Measurements from ENCODE around the gene NFS1.

The NFS1 gene

GRCh38 chr20:35652641-35653429, 46.3 kb downstream of the NFS1 start:
- no peaks in the 10 kb centered on the region for H3K27me3 ChIP-seq (ENCODE audit: control insufficient read depth in 5 of 5, insufficient read depth in 4 of 5, low read length in 5 of 5)
- H3K36me3 ChIP-seq (ENCODE audit: control insufficient read depth in 5 of 5, insufficient read depth in 5 of 5, low read length in 5 of 5) = peaks cover 20 to 30% (median 28%) of the 10 kb centered on the region in 5 donors
- H3K4me1 ChIP-seq (ENCODE audit: control insufficient read depth in 5 of 5, insufficient read depth in 5 of 5, low read length in 5 of 5) = peaks cover 0 to 9% (median 4%) of the 10 kb centered on the region in 5 donors

GRCh38 chr20:35651958-35652357, 47.2 kb downstream of the NFS1 start:
- peaks cover 20 to 32% (median 28%) of the 10 kb centered on the region in 5 donors for H3K36me3 ChIP-seq (ENCODE audit: control insufficient read depth in 5 of 5, insufficient read depth in 5 of 5, low read length in 5 of 5)
- no peaks in the 10 kb centered on the region for H3K27me3 ChIP-seq (ENCODE audit: control insufficient read depth in 5 of 5, insufficient read depth in 4 of 5, low read length in 5 of 5)
- no peak overlapping the region for H3K4me3 ChIP-seq (ENCODE audit: low read depth in 1 of 5, low read length in 5 of 5)
- H3K4me1 ChIP-seq (ENCODE audit: control insufficient read depth in 5 of 5, insufficient read depth in 5 of 5, low read length in 5 of 5) = peaks cover 0 to 3% (median 2%) of the 10 kb centered on the region in 5 donors
- no peak overlapping the region for H3K27ac ChIP-seq (ENCODE audit: low read depth, low read length)
- H3K9ac ChIP-seq (ENCODE audit: low read length in 5 of 5) = no peak overlapping the region
- H3K9me3 ChIP-seq (ENCODE audit: control insufficient read depth in 5 of 5, low read length in 5 of 5) = no peaks in the 10 kb centered on the region

More at GRCh38 chr20:35652641-35653429, 46.3 kb downstream of the NFS1 start:
- Histone ChIP-seq H3K9me3 (ENCODE audit: control insufficient read depth in 5 of 5, low read length in 5 of 5) (no peaks in the 10 kb centered on the region), H3K4me3 (ENCODE audit: low read depth in 1 of 5, low read length in 5 of 5) (no peak overlapping the region), H3K27ac (ENCODE audit: low read depth, low read length) (no peak overlapping the region), H3K9ac (ENCODE audit: low read length in 5 of 5) (no peak overlapping the region)

GRCh38 chr20:35650632-35651031, 48.5 kb downstream of the NFS1 start:
- Histone ChIP-seq H3K9me3 (ENCODE audit: control insufficient read depth in 5 of 5, low read length in 5 of 5) (no peaks in the 10 kb centered on the region), H3K4me3 (ENCODE audit: low read depth in 1 of 5, low read length in 5 of 5) (no peak overlapping the region), H3K4me1 (ENCODE audit: control insufficient read depth in 5 of 5, insufficient read depth in 5 of 5, low read length in 5 of 5) (peaks cover 0 to 3% (median 0%) of the 10 kb centered on the region in 5 donors), H3K27me3 (ENCODE audit: control insufficient read depth in 5 of 5, insufficient read depth in 4 of 5, low read length in 5 of 5) (no peaks in the 10 kb centered on the region), H3K27ac (ENCODE audit: low read depth, low read length) (no peak overlapping the region), H3K9ac (ENCODE audit: low read length in 5 of 5) (no peak overlapping the region), H3K36me3 (ENCODE audit: control insufficient read depth in 5 of 5, insufficient read depth in 5 of 5, low read length in 5 of 5) (peaks cover 20 to 32% (median 28%) of the 10 kb centered on the region in 5 donors)

GRCh38 chr20:35648836-35649235, 50.3 kb downstream of the NFS1 start:
- no peaks in the 10 kb centered on the region for H3K27me3 ChIP-seq (ENCODE audit: control insufficient read depth in 5 of 5, insufficient read depth in 4 of 5, low read length in 5 of 5)

DNA sequence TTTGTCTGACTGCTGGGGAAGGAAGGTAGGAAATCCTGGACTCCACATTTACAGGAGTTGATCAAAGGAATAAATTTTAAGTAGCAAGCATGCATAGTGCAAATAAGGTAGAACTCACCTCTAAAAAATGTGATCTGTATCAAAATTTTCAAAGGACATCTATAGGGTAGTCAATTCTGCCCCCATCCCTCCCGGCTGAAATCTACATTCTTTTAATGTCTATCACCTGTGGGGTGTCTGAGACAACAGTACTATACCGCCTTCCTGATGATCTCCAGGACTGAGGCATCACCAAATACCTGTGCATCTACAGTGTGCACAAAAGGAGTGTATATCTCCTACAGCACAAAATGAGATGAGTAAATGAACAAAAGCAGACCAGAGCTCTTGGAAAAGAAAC, 54.3 kb downstream of the NFS1 start:
- H3K9ac ChIP-seq (ENCODE audit: low read length in 5 of 5) = no peak overlapping the region
- H3K4me1 ChIP-seq (ENCODE audit: control insufficient read depth in 5 of 5, insufficient read depth in 5 of 5, low read length in 5 of 5) = peaks cover 0 to 7% (median 0%) of the 10 kb centered on the region in 5 donors
- H3K36me3 ChIP-seq (ENCODE audit: control insufficient read depth in 5 of 5, insufficient read depth in 5 of 5, low read length in 5 of 5) = peaks cover 0 to 4% (median 0%) of the 10 kb centered on the region in 5 donors
- no peak overlapping the region for H3K4me3 ChIP-seq (ENCODE audit: low read depth in 1 of 5, low read length in 5 of 5)
- H3K9me3 ChIP-seq (ENCODE audit: control insufficient read depth in 5 of 5, low read length in 5 of 5) = no peaks in the 10 kb centered on the region
- no peaks in the 10 kb centered on the region for H3K27me3 ChIP-seq (ENCODE audit: control insufficient read depth in 5 of 5, insufficient read depth in 4 of 5, low read length in 5 of 5)
- no peak overlapping the region for H3K27ac ChIP-seq (ENCODE audit: low read depth, low read length)

More at GRCh38 chr20:35648836-35649235, 50.3 kb downstream of the NFS1 start:
- Histone ChIP-seq H3K36me3 (ENCODE audit: control insufficient read depth in 5 of 5, insufficient read depth in 5 of 5, low read length in 5 of 5) (peaks cover 10 to 18% (median 17%) of the 10 kb centered on the region in 5 donors), H3K27ac (ENCODE audit: low read depth, low read length) (no peak overlapping the region), H3K9me3 (ENCODE audit: control insufficient read depth in 5 of 5, low read length in 5 of 5) (no peaks in the 10 kb centered on the region), H3K9ac (ENCODE audit: low read length in 5 of 5) (no peak overlapping the region), H3K4me1 (ENCODE audit: control insufficient read depth in 5 of 5, insufficient read depth in 5 of 5, low read length in 5 of 5) (peaks cover 0 to 3% (median 0%) of the 10 kb centered on the region in 5 donors), H3K4me3 (ENCODE audit: low read depth in 1 of 5, low read length in 5 of 5) (no peak overlapping the region)

DNA sequence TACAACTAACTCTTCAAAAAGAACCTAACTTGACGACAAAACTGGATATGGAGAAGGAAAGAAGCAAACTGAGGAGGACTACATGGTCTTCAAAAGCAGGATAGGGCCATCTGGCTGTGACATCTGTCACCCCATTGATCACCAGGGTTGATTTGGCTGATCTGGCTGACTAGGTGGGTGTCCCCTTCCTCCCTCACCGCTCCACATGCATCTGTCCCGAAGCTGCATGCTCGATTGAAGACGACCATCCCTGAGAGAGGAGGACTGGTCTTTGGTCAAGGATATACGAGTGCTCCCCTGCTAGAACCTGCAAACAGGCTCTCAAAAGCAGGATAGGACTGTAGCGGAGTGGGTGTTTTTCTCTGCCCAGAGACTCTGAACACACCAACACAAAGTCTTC, 56.1 kb downstream of the NFS1 start:
- no peak overlapping the region for H3K4me3 ChIP-seq (ENCODE audit: low read depth in 1 of 5, low read length in 5 of 5)
- H3K27ac ChIP-seq (ENCODE audit: low read depth, low read length) = no peak overlapping the region
- peaks cover 0 to 4% (median 0%) of the 10 kb centered on the region in 5 donors for H3K4me1 ChIP-seq (ENCODE audit: control insufficient read depth in 5 of 5, insufficient read depth in 5 of 5, low read length in 5 of 5)
- H3K36me3 ChIP-seq (ENCODE audit: control insufficient read depth in 5 of 5, insufficient read depth in 5 of 5, low read length in 5 of 5) = peaks cover 0 to 4% (median 0%) of the 10 kb centered on the region in 5 donors
- no peaks in the 10 kb centered on the region for H3K27me3 ChIP-seq (ENCODE audit: control insufficient read depth in 5 of 5, insufficient read depth in 4 of 5, low read length in 5 of 5)
- no peak overlapping the region for H3K9ac ChIP-seq (ENCODE audit: low read length in 5 of 5)
- no peaks in the 10 kb centered on the region for H3K9me3 ChIP-seq (ENCODE audit: control insufficient read depth in 5 of 5, low read length in 5 of 5)

GRCh38 chr20:35641743-35642142, 57.4 kb downstream of the NFS1 start:
- Histone ChIP-seq H3K4me3 (ENCODE audit: low read depth in 1 of 5, low read length in 5 of 5) (no peak overlapping the region), H3K4me1 (ENCODE audit: control insufficient read depth in 5 of 5, insufficient read depth in 5 of 5, low read length in 5 of 5) (peaks cover 0 to 4% (median 2%) of the 10 kb centered on the region in 5 donors), H3K27ac (ENCODE audit: low read depth, low read length) (no peak overlapping the region), H3K9ac (ENCODE audit: low read length in 5 of 5) (no peak overlapping the region), H3K9me3 (ENCODE audit: control insufficient read depth in 5 of 5, low read length in 5 of 5) (no peaks in the 10 kb centered on the region), H3K36me3 (ENCODE audit: control insufficient read depth in 5 of 5, insufficient read depth in 5 of 5, low read length in 5 of 5) (no peaks in the 10 kb centered on the region), H3K27me3 (ENCODE audit: control insufficient read depth in 5 of 5, insufficient read depth in 4 of 5, low read length in 5 of 5) (no peaks in the 10 kb centered on the region)

DNA sequence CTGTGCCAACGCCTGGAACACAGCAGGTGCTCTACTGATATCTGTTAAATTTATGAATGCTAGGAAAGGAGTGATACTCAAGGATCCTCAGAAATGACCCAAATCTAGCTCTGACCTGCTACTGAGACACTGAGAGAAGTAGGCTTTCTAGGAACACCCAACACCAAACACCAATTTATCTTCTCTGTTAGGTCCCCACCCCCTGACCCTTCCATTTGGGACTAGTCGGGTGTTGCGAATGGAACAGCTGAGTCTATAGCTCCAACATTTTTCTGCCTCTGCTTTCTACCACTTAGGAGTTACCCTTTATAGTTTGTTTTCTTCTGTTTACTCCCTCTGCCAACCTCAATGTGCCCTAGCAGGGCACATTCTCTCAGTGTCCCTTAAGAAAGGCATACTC, 58.4 kb downstream of the NFS1 start:
- Histone ChIP-seq H3K4me1 (ENCODE audit: control insufficient read depth in 5 of 5, insufficient read depth in 5 of 5, low read length in 5 of 5) (peaks cover 0 to 11% (median 7%) of the 10 kb centered on the region in 5 donors), H3K27ac (ENCODE audit: low read depth, low read length) (no peak overlapping the region)

DNA sequence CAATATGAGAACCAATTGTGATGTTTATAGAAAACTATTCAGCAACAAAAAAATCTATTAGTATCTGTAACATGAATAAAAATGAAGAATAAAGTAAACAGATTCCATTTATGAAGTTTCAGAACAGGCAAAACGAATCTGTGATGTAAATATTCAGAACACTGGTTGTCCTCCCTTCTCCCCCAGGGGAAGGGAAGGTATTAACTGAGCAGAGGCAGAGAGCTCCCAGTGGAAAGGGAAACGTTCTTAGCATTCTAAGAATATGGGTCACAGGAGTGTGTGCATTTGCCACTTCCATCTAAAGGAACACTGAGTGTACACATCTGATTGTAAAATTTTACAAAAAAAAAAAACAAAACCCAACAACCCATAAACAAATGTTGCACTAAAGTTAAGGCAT, 60.4 kb downstream of the NFS1 start:
- Histone ChIP-seq H3K4me3 (ENCODE audit: low read depth in 1 of 5, low read length in 5 of 5) (no peak overlapping the region), H3K27me3 (ENCODE audit: control insufficient read depth in 5 of 5, insufficient read depth in 4 of 5, low read length in 5 of 5) (no peaks in the 10 kb centered on the region), H3K9ac (ENCODE audit: low read length in 5 of 5) (no peak overlapping the region), H3K4me1 (ENCODE audit: control insufficient read depth in 5 of 5, insufficient read depth in 5 of 5, low read length in 5 of 5) (peaks cover 0 to 16% (median 9%) of the 10 kb centered on the region in 5 donors), H3K27ac (ENCODE audit: low read depth, low read length) (no peak overlapping the region), H3K36me3 (ENCODE audit: control insufficient read depth in 5 of 5, insufficient read depth in 5 of 5, low read length in 5 of 5) (no peaks in the 10 kb centered on the region), H3K9me3 (ENCODE audit: control insufficient read depth in 5 of 5, low read length in 5 of 5) (no peaks in the 10 kb centered on the region)

More for the DNA sequence above, 58.4 kb downstream of the NFS1 start:
- Histone ChIP-seq H3K27me3 (ENCODE audit: control insufficient read depth in 5 of 5, insufficient read depth in 4 of 5, low read length in 5 of 5) (no peaks in the 10 kb centered on the region), H3K4me3 (ENCODE audit: low read depth in 1 of 5, low read length in 5 of 5) (no peak overlapping the region), H3K36me3 (ENCODE audit: control insufficient read depth in 5 of 5, insufficient read depth in 5 of 5, low read length in 5 of 5) (no peaks in the 10 kb centered on the region), H3K9me3 (ENCODE audit: control insufficient read depth in 5 of 5, low read length in 5 of 5) (no peaks in the 10 kb centered on the region), H3K9ac (ENCODE audit: low read length in 5 of 5) (no peak overlapping the region)

GRCh38 chr20:35637276-35637675, 61.9 kb downstream of the NFS1 start:
- Histone ChIP-seq H3K4me3 (ENCODE audit: low read depth in 1 of 5, low read length in 5 of 5) (no peak overlapping the region), H3K27me3 (ENCODE audit: control insufficient read depth in 5 of 5, insufficient read depth in 4 of 5, low read length in 5 of 5) (no peaks in the 10 kb centered on the region), H3K9me3 (ENCODE audit: control insufficient read depth in 5 of 5, low read length in 5 of 5) (no peaks in the 10 kb centered on the region), H3K9ac (ENCODE audit: low read length in 5 of 5) (no peak overlapping the region), H3K36me3 (ENCODE audit: control insufficient read depth in 5 of 5, insufficient read depth in 5 of 5, low read length in 5 of 5) (peaks cover 0 to 5% (median 1%) of the 10 kb centered on the region in 5 donors), H3K27ac (ENCODE audit: low read depth, low read length) (no peak overlapping the region), H3K4me1 (ENCODE audit: control insufficient read depth in 5 of 5, insufficient read depth in 5 of 5, low read length in 5 of 5) (peaks cover 0 to 16% (median 9%) of the 10 kb centered on the region in 5 donors)
